Right lobe of liver (tissue), 6 donors: ENCODE data around the gene MEGF8. TPM values are rescaled to one million over a fixed set of nuclear protein-coding genes. Genes with fewer than 3 reads are reported as not detected.

Experiments used
- ATAC-seq, 4 donors: fragments of 200-7000 bp; cut with Tn5 transposase; one replicate each; pipeline ENCODE4 v1.9.1; 2020; ENCODE audit warnings: mild to moderate bottlenecking in 4 of 4, moderate library complexity in 4 of 4
- DNase-seq, 3 donors: peaks; one replicate each; pipeline ENCODE4 v3.0.0-alpha.2; 2020
- H3K27ac ChIP-seq, 3 donors: fragments of 200-600 bp; one replicate each; pipeline ENCODE4 v1.8.0; 2022
- H3K27me3 ChIP-seq, 2 donors: fragments of 200-600 bp; one replicate each; pipeline ENCODE4 v1.8.0; 2022
- H3K36me3 ChIP-seq, 4 donors: fragments of 200-600 bp; sonication (generic) in 1 of 4; one replicate each; pipeline versions ENCODE4 v1.5.1 to v1.8.0; 2017 to 2022; ENCODE audit warnings: control low read depth in 1 of 4
- H3K4me1 ChIP-seq, 4 donors: fragments of 200-600 bp; sonication (generic) in 1 of 4; one replicate each; pipeline versions ENCODE4 v1.5.1 to v1.8.0; 2017 to 2022; ENCODE audit warnings: control low read depth in 1 of 4
- H3K4me3 ChIP-seq, 3 donors: fragments of 200-600 bp; one replicate each; pipeline ENCODE4 v1.8.0; 2022
- H3K9me3 ChIP-seq, 4 donors: fragments of 200-600 bp; sonication (generic) in 1 of 4; one replicate each; pipeline versions ENCODE4 v1.5.1 to v1.8.0; 2017 to 2022; ENCODE audit warnings: control low read depth in 1 of 4
- POLR2A ChIP-seq: fragments of 450-650 bp; IDR thresholded peaks from one replicate; pipeline ENCODE4 v1.6.1; 2017; ENCODE audit warnings: antibody characterized with exemption, mild to moderate bottlenecking
- WGBS: methylation state at CpG from one replicate; pipeline ENCODE4 v1.1.6; 2018; ENCODE audit warnings: low coverage, low lambda C conversion rate; ENCODE audit not compliant: insufficient coverage; ENCODE audit errors: missing lambda C conversion rate; 5-methylcytosine and 5-hydroxymethylcytosine counted together
- intact Hi-C, 2 donors: fragments of 100-400 bp; cut with DNase I; formaldehyde crosslinking; loops; one replicate each; pipeline versions ENCODE4 v1.11.2 to v1.14.1; 2022
- total RNA-seq, 6 experiments: library from RNA; depleted of rRNA in 2 of 6; stranded (reverse); fragments of >200 nt in 2 of 6; fragmentation: NEBNext Ultra II Directional in 3 of 6; extraction: Animal tissue kit (Norgen Biotek cat#: 25700) in 3 of 6; gene quantifications; one replicate each; pipeline versions ENCODE4 v1.1.0 to v1.2.4, GENCODE V29; 2016 to 2023
- TF ChIP-seq, protein P1 (sequence below), 4 donors: fragments of 200-600 bp in 3 of 4; fragments of 450-650 bp in 1 of 4; IDR thresholded peaks; one replicate each; pipeline versions ENCODE4 v1.5.1 to v1.8.0; 2016 to 2022; ENCODE audit warnings: antibody characterized with exemption in 4 of 4, mild to moderate bottlenecking in 2 of 4
- donor health status: DM: no; HTN: yes; CAD: no.
- donor health status: DM: no; HTN: no; CAD: no.
- donor health status: DM: no; HTN: no; CAD: no.
- donor health status: DM: no; HTN: yes; CAD: no.
- donor health status: DM: no; HTN: yes; CAD: no.

MEGF8 gene
- total RNA-seq, 6 experiments from 2014 or later = 5.5 to 11.0 (median 8.7) TPM

DNA sequence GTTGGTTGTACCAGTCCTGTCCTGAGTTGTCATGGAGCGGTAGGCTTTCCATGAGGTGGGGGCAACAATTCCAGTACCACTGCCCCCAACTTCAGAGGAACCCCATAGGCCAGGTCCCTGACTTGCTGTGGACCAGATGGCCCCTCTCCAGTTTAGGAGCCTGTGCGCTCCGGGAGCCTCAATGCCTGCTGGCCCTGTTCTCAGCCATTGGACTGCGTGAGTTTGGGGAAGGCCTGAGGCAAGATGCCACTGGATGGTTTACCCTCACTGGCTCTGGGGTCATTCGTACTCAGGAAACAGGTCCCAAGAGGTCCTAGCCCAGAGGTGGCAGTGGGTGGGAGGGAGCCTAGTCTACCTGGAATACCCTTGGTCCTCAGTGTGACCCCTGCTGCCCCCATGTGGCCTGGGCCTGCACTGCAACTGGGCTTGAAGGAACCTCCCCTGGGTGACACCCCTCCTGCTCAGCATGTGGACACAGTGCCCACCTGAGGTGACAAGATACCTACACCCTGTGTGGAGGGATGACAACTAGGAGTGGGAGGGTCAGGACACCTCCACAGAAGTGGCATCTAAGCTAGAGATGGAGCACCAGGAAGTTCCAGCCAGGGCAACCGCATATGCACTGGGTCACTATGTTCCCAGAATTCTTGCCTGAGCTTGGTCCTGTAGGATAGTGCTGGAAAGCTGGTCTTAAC lies 29.5 kb upstream of the MEGF8 start:
- peaks cover 0 to 9% (median 0%) of the 10 kb centered on the region in 4 donors for H3K4me1 ChIP-seq
- peaks cover 0 to 26% (median 11%) of the 10 kb centered on the region in 4 donors for H3K36me3 ChIP-seq
- H3K4me3 ChIP-seq = no peak overlapping the region
- H3K27ac ChIP-seq = no peak overlapping the region
- H3K27me3 ChIP-seq = no peaks in the 10 kb centered on the region
- WGBS = 100% methylated on average over 1 of the region's 6 CpGs
- peak; percentile 79 to 84 (median 82) for DNase-seq
- peak; percentile 77 to 85 (median 80) for ATAC-seq
- intact Hi-C loops = loop anchor here in 1 of 2 donors (10.0 kb wide), 1 partner anchor 51 kb away; the partner anchor contains the start of gene GSK3A
- H3K9me3 ChIP-seq = no peaks in the 10 kb centered on the region
- no peak for TF ChIP-seq POLR2A
- TF ChIP-seq, protein P1, sequence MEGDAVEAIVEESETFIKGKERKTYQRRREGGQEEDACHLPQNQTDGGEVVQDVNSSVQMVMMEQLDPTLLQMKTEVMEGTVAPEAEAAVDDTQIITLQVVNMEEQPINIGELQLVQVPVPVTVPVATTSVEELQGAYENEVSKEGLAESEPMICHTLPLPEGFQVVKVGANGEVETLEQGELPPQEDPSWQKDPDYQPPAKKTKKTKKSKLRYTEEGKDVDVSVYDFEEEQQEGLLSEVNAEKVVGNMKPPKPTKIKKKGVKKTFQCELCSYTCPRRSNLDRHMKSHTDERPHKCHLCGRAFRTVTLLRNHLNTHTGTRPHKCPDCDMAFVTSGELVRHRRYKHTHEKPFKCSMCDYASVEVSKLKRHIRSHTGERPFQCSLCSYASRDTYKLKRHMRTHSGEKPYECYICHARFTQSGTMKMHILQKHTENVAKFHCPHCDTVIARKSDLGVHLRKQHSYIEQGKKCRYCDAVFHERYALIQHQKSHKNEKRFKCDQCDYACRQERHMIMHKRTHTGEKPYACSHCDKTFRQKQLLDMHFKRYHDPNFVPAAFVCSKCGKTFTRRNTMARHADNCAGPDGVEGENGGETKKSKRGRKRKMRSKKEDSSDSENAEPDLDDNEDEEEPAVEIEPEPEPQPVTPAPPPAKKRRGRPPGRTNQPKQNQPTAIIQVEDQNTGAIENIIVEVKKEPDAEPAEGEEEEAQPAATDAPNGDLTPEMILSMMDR (IDR thresholded peaks at IDR 0.05) = peak; percentile 82 to 93 (median 90)

DNA sequence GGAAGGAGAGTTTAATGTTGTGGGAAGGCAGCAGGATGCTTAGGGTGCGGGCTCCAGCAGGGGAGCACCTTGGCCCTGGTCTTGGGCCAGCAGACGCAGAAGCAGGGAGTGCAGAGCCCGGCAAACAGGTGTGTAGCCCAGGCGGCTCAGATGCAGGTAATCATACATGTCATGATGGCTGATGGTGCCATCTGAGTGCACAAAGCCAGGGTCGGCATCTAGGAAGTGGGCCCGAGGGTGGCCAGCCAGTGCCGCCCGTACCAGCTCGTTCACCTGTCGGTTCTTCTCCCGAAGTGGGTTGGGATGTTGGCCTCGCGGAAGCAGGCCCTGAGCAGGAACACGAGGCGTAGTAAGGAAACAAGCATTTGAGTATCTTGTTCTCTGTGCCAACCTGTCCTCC lies 28.4 kb upstream of the MEGF8 start:
- H3K27me3 ChIP-seq = no peaks in the 10 kb centered on the region
- DNase-seq = no peak
- TF ChIP-seq POLR2A = no peak
- TF ChIP-seq, protein P1 (IDR thresholded peaks at IDR 0.05) = no peak
- H3K4me3 ChIP-seq = no peak overlapping the region
- no peak for ATAC-seq
- intact Hi-C loops = loop anchor here in 1 of 2 donors (10.0 kb wide), 1 partner anchor 52 kb away; the partner anchor contains the start of gene GSK3A
- no peak overlapping the region for H3K27ac ChIP-seq
- WGBS = 94% methylated on average over 2 of the region's 15 CpGs
- no peaks in the 10 kb centered on the region for H3K9me3 ChIP-seq
- peaks cover 0 to 19% (median 5%) of the 10 kb centered on the region in 4 donors for H3K36me3 ChIP-seq
- peaks cover 0 to 9% (median 0%) of the 10 kb centered on the region in 4 donors for H3K4me1 ChIP-seq

DNA sequence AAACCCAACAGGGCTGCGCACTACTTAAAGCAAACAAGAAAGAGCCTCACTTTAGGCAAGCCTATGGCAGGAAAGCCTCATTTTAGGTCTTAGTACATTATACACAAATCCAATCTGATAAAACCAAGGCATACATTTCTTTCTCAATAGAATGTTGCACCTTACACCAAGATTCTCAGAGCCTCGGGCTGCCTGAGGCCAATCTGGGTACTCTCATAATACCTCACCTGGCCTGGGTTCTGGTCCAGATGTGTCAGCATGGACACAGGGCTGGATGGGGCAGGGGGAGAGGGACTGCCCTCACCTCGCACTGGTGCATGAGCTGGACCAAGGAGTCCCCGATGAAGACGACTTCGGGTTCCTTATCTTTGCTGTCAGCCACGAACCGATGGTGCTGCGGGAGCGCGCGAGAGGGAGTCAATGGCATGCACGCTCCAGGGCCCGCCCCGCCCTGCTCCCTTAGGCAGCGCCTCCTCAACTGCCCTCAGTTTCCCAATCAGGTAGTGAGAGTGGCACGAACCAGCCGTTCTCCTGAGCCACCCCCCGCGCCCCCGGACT lies 23.7 kb upstream of the MEGF8 start, which contains the start of gene PRR19:
Gene PRR19 (plus strand): TSS at position 487 of the 558 bp plus-strand sequence. CDS start 7,453 bp downstream, outside the sequence.
- Histone ChIP-seq H3K9me3 (no peaks in the 10 kb centered on the region), H3K4me1 (peaks cover 0 to 9% (median 0%) of the 10 kb centered on the region in 4 donors), H3K4me3 (peak within 1 kb of the TSS; percentile 44 to 53 (median 52)), H3K27me3 (no peaks in the 10 kb centered on the region), H3K36me3 (no peaks in the 10 kb centered on the region), H3K27ac (no peak within 1 kb of the TSS)
- WGBS = 14% methylated on average over 16 of the region's 21 CpGs
- intact Hi-C loops = no loop called here
- ATAC-seq (peak in 3 of 4 donors; percentile 1 to 4 (median 4)), DNase-seq (peak in 1 of 3 donors; percentile 40)
- no peak for TF ChIP-seq POLR2A
- TF ChIP-seq, protein P1 (IDR thresholded peaks at IDR 0.05) = no peak

DNA sequence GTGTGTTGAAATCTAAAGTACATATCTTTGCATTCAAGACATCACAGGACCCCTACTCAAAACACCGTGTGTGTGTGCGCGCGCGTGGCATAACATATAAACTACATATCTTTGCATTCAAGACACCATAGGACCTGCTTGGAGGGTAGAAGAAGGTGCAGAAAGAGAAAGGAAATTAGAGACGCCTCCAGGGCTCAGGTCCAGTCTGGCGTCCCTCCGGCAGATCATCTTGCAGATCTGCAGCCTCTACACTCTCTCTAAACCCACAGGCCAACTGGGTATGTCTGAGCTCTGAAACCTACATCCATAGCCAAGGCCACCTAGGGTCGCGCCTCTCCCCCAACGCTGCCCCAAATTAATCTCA lies 22.4 kb upstream of the MEGF8 start:
- TF ChIP-seq POLR2A = no peak
- TF ChIP-seq, protein P1 (IDR thresholded peaks at IDR 0.05) = no peak
- ATAC-seq (no peak), DNase-seq (no peak)
- Histone ChIP-seq H3K4me3 (no peak overlapping the region), H3K4me1 (peaks cover 0 to 7% (median 0%) of the 10 kb centered on the region in 4 donors), H3K27me3 (no peaks in the 10 kb centered on the region), H3K27ac (no peak overlapping the region), H3K36me3 (no peaks in the 10 kb centered on the region), H3K9me3 (no peaks in the 10 kb centered on the region)
- intact Hi-C loops = no loop called here
- 90% methylated on average over 9 of the region's 11 CpGs for WGBS
